Lower leg skin (tissue), 3 donors: ENCODE data around the gene POU1F1.

ENCODE experiments used
- CTCF ChIP-seq, 3 donors: fragments of 450-650 bp; IDR thresholded peaks; one replicate each; pipeline ENCODE4 v1.5.1; 2016; ENCODE audit warnings: antibody characterized with exemption in 3 of 3, mild to moderate bottlenecking in 3 of 3, moderate library complexity in 2 of 3
- POLR2A ChIP-seq, 2 donors: fragments of 450-650 bp; IDR thresholded peaks; one replicate each; pipeline ENCODE4 v1.6.1; 2016 to 2017; ENCODE audit warnings: antibody characterized with exemption in 2 of 2, mild to moderate bottlenecking in 1 of 2, moderate library complexity in 1 of 2

DNA sequence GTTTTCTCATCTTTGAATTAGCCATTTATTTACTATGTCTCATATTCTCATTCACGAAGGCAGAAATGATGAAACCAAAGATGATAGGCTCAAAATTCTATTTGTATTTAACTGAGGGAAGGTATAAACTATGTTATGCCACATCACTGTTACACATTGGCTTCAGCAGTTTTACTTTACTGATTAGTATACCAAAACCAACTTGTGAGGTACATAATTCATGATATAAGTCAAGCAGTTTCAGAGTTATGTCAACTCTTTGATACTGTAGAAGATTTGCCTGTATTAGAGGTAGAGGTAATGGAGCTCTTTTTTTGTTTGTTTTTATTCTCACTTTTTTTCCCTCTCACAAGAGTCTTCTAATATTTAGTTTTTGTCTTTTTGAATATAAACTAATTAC lies 26.4 kb downstream of the POU1F1 start:
- TF ChIP-seq CTCF (IDR thresholded peaks at IDR 0.05) (no peak), POLR2A (IDR thresholded peaks at IDR 0.05) (no peak)
